ENCODE measurements around the gene BRINP1. TPM values are rescaled to one million over a fixed set of nuclear protein-coding genes. Genes with fewer than 3 reads are reported as not detected.

The BRINP1 gene
- total and polyA plus RNA-seq, 10 of the 15 experiments (the other 5 are each of a cell fraction or from before 2014, with no cell fraction given): not detected

DNA sequence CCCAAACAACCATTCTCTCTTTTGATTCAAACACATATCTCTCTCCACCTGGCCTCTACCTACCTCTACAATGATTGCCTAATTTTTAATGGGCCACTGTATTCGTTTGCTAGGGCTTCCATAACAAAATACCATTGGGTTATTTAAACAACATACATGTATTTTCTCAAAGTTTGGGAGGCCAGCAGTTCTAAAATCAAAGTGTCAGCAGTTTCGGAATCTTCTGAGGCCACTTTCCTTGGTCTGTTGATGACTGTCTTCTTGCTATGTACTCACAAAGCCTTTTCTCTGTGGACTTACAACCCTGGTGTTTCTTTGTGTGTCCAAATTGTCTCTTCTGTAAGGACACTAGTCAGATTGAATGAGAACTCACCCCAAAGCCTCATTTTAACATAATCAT is 214.7 kb downstream of the BRINP1 start:
- Histone ChIP-seq H3K27ac (ENCODE audit: control insufficient read depth, insufficient read depth) (no peak overlapping the region), H2AFZ (ENCODE audit: control insufficient read depth, low read depth, low read length) (no peak overlapping the region), H3K36me3 (ENCODE audit: control insufficient read depth in 2 of 2, insufficient read depth in 2 of 2, low read length in 1 of 2) (no peaks in the 10 kb centered on the region), H3K27me3 (replicated peaks in 1 of 2; ENCODE audit: control insufficient read depth in 2 of 2, insufficient read depth in 2 of 2, low read length in 1 of 2) (no peaks in the 10 kb centered on the region), H3K9ac (ENCODE audit: control insufficient read depth, insufficient read depth, low read length) (no peak overlapping the region), H3K4me1 (ENCODE audit: control insufficient read depth, insufficient read depth, low read length) (no peaks in the 10 kb centered on the region), H4K20me1 (ENCODE audit: control insufficient read depth, insufficient read depth) (no peaks in the 10 kb centered on the region), H3K4me3 (no peak overlapping the region), H3K79me2 (ENCODE audit: control insufficient read depth, insufficient read depth, low read length) (no peaks in the 10 kb centered on the region), H3K9me3 (replicated peaks; ENCODE audit: control insufficient read depth, insufficient read depth, low read length) (no peaks in the 10 kb centered on the region), H3K4me2 (ENCODE audit: control insufficient read depth, insufficient read depth) (no peak overlapping the region)
- ChIA-PET SMC1A (ENCODE audit: uncharacterized antibody, unreplicated experiment) (no interaction called here), CTCF (no interaction called here), POLR2A (no interaction called here), RAD21 (ENCODE audit: unreplicated experiment) (no interaction called here)
- in situ Hi-C loops (cut with MboI) (no loop called here), intact Hi-C loops (cut with micrococcal nuclease; ENCODE audit: unreplicated experiment) (no loop called here)
- DNase-seq (ENCODE audit: low read depth, low spot score) (no peak), ATAC-seq (no peak), FAIRE-seq (no peak)
- 0% methylated on average over 2 of the region's 2 CpGs for WGBS (ENCODE audit: insufficient coverage, insufficient replicate concordance, low lambda C conversion rate, missing lambda C conversion rate)
- BruUV-seq (replicated peaks): no TSS peak
- TF ChIP-seq ESRRA (IDR thresholded peaks at IDR 0.05; ENCODE audit: low read length) (no peak), CBFB (IDR thresholded peaks at IDR 0.05; ENCODE audit: low read depth) (no peak), SRF (IDR thresholded peaks at IDR 0.05; ENCODE audit: low read depth in 2 of 2, low read length in 2 of 2) (no peak), MXI1 (IDR thresholded peaks at IDR 0.05; ENCODE audit: low read depth, low read length) (no peak), FOS (IDR thresholded peaks at IDR 0.05; ENCODE audit: borderline replicate concordance, extremely low read depth, insufficient read length) (no peak), BRCA1 (IDR thresholded peaks at IDR 0.05; ENCODE audit: low read depth, low read length) (no peak), POLR2AphosphoS2 (IDR thresholded peaks at IDR 0.05; ENCODE audit: low read depth, low read length) (no peak), FOXK2 (IDR thresholded peaks at IDR 0.05) (no peak)
- TF ChIP-seq, protein P1, sequence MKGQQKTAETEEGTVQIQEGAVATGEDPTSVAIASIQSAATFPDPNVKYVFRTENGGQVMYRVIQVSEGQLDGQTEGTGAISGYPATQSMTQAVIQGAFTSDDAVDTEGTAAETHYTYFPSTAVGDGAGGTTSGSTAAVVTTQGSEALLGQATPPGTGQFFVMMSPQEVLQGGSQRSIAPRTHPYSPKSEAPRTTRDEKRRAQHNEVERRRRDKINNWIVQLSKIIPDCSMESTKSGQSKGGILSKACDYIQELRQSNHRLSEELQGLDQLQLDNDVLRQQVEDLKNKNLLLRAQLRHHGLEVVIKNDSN (IDR thresholded peaks at IDR 0.05; ENCODE audit: borderline replicate concordance, extremely low read length, insufficient read depth, low read depth, low read length): no peak
- TF ChIP-seq, protein P2, sequence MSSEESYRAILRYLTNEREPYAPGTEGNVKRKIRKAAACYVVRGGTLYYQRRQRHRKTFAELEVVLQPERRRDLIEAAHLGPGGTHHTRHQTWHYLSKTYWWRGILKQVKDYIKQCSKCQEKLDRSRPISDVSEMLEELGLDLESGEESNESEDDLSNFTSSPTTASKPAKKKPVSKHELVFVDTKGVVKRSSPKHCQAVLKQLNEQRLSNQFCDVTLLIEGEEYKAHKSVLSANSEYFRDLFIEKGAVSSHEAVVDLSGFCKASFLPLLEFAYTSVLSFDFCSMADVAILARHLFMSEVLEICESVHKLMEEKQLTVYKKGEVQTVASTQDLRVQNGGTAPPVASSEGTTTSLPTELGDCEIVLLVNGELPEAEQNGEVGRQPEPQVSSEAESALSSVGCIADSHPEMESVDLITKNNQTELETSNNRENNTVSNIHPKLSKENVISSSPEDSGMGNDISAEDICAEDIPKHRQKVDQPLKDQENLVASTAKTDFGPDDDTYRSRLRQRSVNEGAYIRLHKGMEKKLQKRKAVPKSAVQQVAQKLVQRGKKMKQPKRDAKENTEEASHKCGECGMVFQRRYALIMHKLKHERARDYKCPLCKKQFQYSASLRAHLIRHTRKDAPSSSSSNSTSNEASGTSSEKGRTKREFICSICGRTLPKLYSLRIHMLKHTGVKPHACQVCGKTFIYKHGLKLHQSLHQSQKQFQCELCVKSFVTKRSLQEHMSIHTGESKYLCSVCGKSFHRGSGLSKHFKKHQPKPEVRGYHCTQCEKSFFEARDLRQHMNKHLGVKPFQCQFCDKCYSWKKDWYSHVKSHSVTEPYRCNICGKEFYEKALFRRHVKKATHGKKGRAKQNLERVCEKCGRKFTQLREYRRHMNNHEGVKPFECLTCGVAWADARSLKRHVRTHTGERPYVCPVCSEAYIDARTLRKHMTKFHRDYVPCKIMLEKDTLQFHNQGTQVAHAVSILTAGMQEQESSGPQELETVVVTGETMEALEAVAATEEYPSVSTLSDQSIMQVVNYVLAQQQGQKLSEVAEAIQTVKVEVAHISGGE (CRISPR knock-in tag; IDR thresholded peaks at IDR 0.05): no peak
- TF ChIP-seq, protein P3, sequence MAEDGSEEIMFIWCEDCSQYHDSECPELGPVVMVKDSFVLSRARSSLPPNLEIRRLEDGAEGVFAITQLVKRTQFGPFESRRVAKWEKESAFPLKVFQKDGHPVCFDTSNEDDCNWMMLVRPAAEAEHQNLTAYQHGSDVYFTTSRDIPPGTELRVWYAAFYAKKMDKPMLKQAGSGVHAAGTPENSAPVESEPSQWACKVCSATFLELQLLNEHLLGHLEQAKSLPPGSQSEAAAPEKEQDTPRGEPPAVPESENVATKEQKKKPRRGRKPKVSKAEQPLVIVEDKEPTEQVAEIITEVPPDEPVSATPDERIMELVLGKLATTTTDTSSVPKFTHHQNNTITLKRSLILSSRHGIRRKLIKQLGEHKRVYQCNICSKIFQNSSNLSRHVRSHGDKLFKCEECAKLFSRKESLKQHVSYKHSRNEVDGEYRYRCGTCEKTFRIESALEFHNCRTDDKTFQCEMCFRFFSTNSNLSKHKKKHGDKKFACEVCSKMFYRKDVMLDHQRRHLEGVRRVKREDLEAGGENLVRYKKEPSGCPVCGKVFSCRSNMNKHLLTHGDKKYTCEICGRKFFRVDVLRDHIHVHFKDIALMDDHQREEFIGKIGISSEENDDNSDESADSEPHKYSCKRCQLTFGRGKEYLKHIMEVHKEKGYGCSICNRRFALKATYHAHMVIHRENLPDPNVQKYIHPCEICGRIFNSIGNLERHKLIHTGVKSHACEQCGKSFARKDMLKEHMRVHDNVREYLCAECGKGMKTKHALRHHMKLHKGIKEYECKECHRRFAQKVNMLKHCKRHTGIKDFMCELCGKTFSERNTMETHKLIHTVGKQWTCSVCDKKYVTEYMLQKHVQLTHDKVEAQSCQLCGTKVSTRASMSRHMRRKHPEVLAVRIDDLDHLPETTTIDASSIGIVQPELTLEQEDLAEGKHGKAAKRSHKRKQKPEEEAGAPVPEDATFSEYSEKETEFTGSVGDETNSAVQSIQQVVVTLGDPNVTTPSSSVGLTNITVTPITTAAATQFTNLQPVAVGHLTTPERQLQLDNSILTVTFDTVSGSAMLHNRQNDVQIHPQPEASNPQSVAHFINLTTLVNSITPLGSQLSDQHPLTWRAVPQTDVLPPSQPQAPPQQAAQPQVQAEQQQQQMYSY (CRISPR knock-in tag; IDR thresholded peaks at IDR 0.05): no peak
- TF ChIP-seq, protein P4, sequence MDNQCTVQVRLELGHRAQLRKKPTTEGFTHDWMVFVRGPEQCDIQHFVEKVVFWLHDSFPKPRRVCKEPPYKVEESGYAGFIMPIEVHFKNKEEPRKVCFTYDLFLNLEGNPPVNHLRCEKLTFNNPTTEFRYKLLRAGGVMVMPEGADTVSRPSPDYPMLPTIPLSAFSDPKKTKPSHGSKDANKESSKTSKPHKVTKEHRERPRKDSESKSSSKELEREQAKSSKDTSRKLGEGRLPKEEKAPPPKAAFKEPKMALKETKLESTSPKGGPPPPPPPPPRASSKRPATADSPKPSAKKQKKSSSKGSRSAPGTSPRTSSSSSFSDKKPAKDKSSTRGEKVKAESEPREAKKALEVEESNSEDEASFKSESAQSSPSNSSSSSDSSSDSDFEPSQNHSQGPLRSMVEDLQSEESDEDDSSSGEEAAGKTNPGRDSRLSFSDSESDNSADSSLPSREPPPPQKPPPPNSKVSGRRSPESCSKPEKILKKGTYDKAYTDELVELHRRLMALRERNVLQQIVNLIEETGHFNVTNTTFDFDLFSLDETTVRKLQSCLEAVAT (IDR thresholded peaks at IDR 0.05): no peak
- TF ChIP-seq, protein P5, sequence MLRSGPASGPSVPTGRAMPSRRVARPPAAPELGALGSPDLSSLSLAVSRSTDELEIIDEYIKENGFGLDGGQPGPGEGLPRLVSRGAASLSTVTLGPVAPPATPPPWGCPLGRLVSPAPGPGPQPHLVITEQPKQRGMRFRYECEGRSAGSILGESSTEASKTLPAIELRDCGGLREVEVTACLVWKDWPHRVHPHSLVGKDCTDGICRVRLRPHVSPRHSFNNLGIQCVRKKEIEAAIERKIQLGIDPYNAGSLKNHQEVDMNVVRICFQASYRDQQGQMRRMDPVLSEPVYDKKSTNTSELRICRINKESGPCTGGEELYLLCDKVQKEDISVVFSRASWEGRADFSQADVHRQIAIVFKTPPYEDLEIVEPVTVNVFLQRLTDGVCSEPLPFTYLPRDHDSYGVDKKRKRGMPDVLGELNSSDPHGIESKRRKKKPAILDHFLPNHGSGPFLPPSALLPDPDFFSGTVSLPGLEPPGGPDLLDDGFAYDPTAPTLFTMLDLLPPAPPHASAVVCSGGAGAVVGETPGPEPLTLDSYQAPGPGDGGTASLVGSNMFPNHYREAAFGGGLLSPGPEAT (IDR thresholded peaks at IDR 0.05; ENCODE audit: low read depth): no peak

Data from GM12878 (cell line).